HG03066 (cell line): ENCODE results near the gene CXCR6.
A peak's percentile ranks its signal among the peaks of the same experiment; 100 is the strongest.
"Not testable (repeated sequence)": the region's sequence is repeated elsewhere in the genome, so short reads cannot be mapped to it uniquely, and the experiment has no call there.

Experiments
- ATAC-seq: cut with Tn5 transposase; IDR thresholded peaks from one replicate; pipeline ENCODE4 v1.9.1; 2021; ENCODE audit warnings: low read depth; ENCODE audit not compliant: unreplicated experiment

CXCR6 gene

GRCh38 chr3:45985532-45986302, 42.5 kb downstream of the CXCR6 start:
- no peak for ATAC-seq

- ATAC-seq = no peak
Observed at GRCh38 chr3:45986303-45986982, 43.2 kb downstream of the CXCR6 start.

- ATAC-seq = no peak
Observed at GRCh38 chr3:45987368-45988291, 44.4 kb downstream of the CXCR6 start.

GRCh38 chr3:45988362-45988761, 45.1 kb downstream of the CXCR6 start:
- ATAC-seq = no peak

- ATAC-seq = no peak
Observed at GRCh38 chr3:45988804-45989203, 45.5 kb downstream of the CXCR6 start.

- ATAC-seq = no peak
Observed at GRCh38 chr3:45990181-45990580, 46.9 kb downstream of the CXCR6 start.

GRCh38 chr3:45991341-45991740, 48.1 kb downstream of the CXCR6 start:
- ATAC-seq = no peak

- no peak for ATAC-seq
Observed at GRCh38 chr3:45992133-45992729, 49.0 kb downstream of the CXCR6 start.

GRCh38 chr3:45992821-45993221, 49.6 kb downstream of the CXCR6 start:
- no peak for ATAC-seq

GRCh38 chr3:45993421-45994027, 50.3 kb downstream of the CXCR6 start:
- ATAC-seq = no peak

- peak; percentile 11 for ATAC-seq
Observed at GRCh38 chr3:45994419-45995235, 51.4 kb downstream of the CXCR6 start.

- ATAC-seq = peak; percentile 85
Observed at GRCh38 chr3:45995236-45996192, 52.2 kb downstream of the CXCR6 start, which contains the start of gene FYCO1. FYCO1 (minus strand) TSS chr3:45995824; CDS start chr3:45984910, 10,914 bp downstream.

GRCh38 chr3:45997499-45997898, 54.2 kb downstream of the CXCR6 start:
- not testable (repeated sequence) for ATAC-seq

GRCh38 chr3:45997942-45998341, 54.7 kb downstream of the CXCR6 start:
- no peak for ATAC-seq
